HK-2 (cell line): ENCODE measurements around the gene GRID2.

Source experiments
- DNase-seq: peaks from one replicate; pipeline ENCODE4 v3.0.0-alpha.2; 2018; ENCODE audit not compliant: unreplicated experiment

The GRID2 gene

GRCh38 chr4:93072292-93072691 lies 768.5 kb downstream of the GRID2 start:
- no peak for DNase-seq

- DNase-seq = no peak
Measured at GRCh38 chr4:93080316-93080715, 776.5 kb downstream of the GRID2 start.

GRCh38 chr4:93084599-93085305 lies 781.0 kb downstream of the GRID2 start:
- DNase-seq = no peak

GRCh38 chr4:93086356-93086755 lies 782.6 kb downstream of the GRID2 start:
- no peak for DNase-seq

GRCh38 chr4:93092765-93093164 lies 789.0 kb downstream of the GRID2 start:
- no peak for DNase-seq

- DNase-seq = no peak
Measured at GRCh38 chr4:93103042-93103441, 799.3 kb downstream of the GRID2 start.

- DNase-seq = no peak
Measured at GRCh38 chr4:93116624-93117023, 812.9 kb downstream of the GRID2 start.

- DNase-seq = no peak
Measured at GRCh38 chr4:93127489-93127888, 823.7 kb downstream of the GRID2 start.

GRCh38 chr4:93132631-93133030 lies 828.9 kb downstream of the GRID2 start:
- DNase-seq = no peak

GRCh38 chr4:93139118-93139517 lies 835.4 kb downstream of the GRID2 start:
- DNase-seq = no peak

GRCh38 chr4:93143902-93144301 lies 840.1 kb downstream of the GRID2 start:
- no peak for DNase-seq

GRCh38 chr4:93144644-93145043 lies 840.9 kb downstream of the GRID2 start:
- no peak for DNase-seq

- DNase-seq = no peak
Measured at GRCh38 chr4:93147524-93148212, 843.9 kb downstream of the GRID2 start.

- no peak for DNase-seq
Measured at GRCh38 chr4:93152491-93152890, 848.7 kb downstream of the GRID2 start.

- no peak for DNase-seq
Measured at GRCh38 chr4:93157986-93158385, 854.2 kb downstream of the GRID2 start.

GRCh38 chr4:93168053-93168452 lies 864.3 kb downstream of the GRID2 start:
- no peak for DNase-seq

- DNase-seq = no peak
Measured at GRCh38 chr4:93169966-93170365, 866.2 kb downstream of the GRID2 start.

GRCh38 chr4:93174598-93174997 lies 870.8 kb downstream of the GRID2 start:
- no peak for DNase-seq

GRCh38 chr4:93178279-93178678 lies 874.5 kb downstream of the GRID2 start:
- DNase-seq = no peak

- no peak for DNase-seq
Measured at GRCh38 chr4:93179044-93179443, 875.3 kb downstream of the GRID2 start.

GRCh38 chr4:93182722-93183121 lies 879.0 kb downstream of the GRID2 start:
- no peak for DNase-seq

- no peak for DNase-seq
Measured at GRCh38 chr4:93183576-93183975, 879.8 kb downstream of the GRID2 start.

GRCh38 chr4:93184053-93184452 lies 880.3 kb downstream of the GRID2 start:
- DNase-seq = no peak

- DNase-seq = no peak
Measured at GRCh38 chr4:93186846-93187245, 883.1 kb downstream of the GRID2 start.
